Heart left ventricle (tissue), 13 donors: ENCODE results near the gene PRRX1.

Source experiments
- CTCF ChIP-seq, 12 donors: fragments of 200-600 bp; sonication (generic) in 4 of 12; IDR thresholded peaks; one replicate each; pipeline versions ENCODE4 v1.5.0 to v1.8.0; 2018 to 2022; ENCODE audit warnings: antibody characterized with exemption in 12 of 12, mild to moderate bottlenecking in 5 of 12
- POLR2A ChIP-seq, 2 donors: fragments of 450-650 bp; IDR thresholded peaks; one replicate each; pipeline ENCODE4 v1.6.1; 2017; ENCODE audit warnings: antibody characterized with exemption in 2 of 2, mild to moderate bottlenecking in 2 of 2, moderate library complexity in 2 of 2
- donor health status: ischemic (EF 13 %, LVEDD 7.1; RV severe dilation, severe dysfunction).
- donor health status: DM: no; HTN: yes; CAD: no.
- donor health status: DM: no; HTN: no; CAD: no.
- donor health status: ischemic (EF 25% LVEDD 6.9; RV normal size, moderate dysfunction).
- donor health status: ischemic (EF 25% LVEDD 5.7; RV mildly dilated, moderate dysfunction).
- donor health status: ischemic (EF 35%, LVEDD 5.7; RV mildly dilated, moderate dysfunction).
- donor health status: nonischemic (EF 11% LVEDD 7.7; RV severe dilation, severe dysfunction).
- donor health status: DM: yes; HTN: yes; CAD: no.
- donor health status: PGD.
- donor health status: ischemic (EF 29% LVEDD 5.4; RV normal size, mild dysfunction).
- donor health status: nonischemic (EF 23%, LVEDD 6.1; RV moderate dilation, normal function).

DNA sequence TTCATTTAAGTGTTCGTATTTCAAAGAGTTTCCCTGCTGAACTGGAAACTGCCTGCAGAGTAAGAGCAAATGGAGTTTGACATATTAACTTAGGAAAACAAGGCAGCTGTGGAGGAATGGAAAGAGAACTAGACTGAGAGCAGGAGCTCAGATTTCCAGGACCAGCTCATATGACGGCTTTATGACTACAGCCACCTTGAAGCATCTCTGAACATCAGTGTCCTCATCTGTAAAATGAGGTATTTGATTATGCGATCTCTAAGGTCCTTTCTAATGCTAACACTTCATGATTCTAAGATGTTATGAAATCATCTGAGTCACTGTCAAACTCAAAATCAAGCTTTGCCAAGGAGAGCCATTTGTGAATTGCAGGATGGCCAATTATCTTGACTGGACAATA, 112.3 kb downstream of the PRRX1 start:
- TF ChIP-seq CTCF (IDR thresholded peaks at IDR 0.05) = no peak
- no peak for TF ChIP-seq POLR2A (IDR thresholded peaks at IDR 0.05)
